ENCODE data around the gene SAMD9.
"Not testable (repeated sequence)": the region's sequence is repeated elsewhere in the genome, so short reads cannot be mapped to it uniquely, and the experiment has no call there.

The SAMD9 gene

DNA sequence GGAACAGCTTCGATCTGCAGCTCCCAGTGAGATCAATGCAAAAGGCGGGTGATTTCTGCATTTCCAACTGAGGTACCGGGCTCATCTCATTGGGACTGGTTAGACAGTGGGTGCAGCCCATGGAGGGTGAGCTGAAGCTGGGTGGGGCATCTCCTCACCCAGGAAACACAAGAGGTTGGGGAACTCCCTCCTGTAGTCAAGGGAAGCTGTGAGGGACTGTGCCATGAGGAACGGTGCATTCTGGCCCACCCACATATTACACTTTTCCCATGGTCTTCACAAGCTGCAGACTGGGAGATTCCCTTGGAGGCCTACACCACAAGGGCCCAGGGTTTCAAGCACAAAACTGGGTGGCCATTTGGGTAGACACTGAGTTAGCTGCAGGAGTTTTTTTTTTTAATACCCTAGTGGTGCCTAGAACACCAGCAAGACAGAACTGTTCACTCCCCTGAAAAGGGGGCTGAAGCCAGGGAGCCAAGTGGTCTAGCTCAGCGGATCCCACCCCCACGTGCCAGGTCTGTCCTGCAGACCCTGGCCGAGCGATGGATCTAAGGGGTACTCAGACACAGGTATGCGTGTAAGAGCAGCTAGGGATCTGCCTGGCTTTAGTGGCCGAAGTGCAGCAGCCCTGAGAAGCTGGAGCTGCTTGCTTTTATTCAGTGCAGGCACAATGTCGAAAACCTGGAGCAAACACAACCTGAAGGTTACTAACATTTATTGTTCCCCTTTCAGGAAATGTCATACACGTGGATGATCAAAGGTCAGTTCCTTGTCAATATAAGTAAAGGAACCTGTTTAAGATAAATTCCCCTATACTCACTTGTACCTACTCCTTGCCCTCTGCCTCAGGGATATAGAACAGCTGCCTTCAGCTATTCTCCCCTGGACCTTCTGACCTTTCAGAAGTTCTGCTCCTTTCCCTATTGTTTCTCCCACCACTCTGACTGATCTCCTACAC lies 3.1 kb upstream of the SAMD9 start:
- DNase-seq: peak in 1 of 10 donors; percentile 52
- intact Hi-C loops (cut with DNase I): no loop called here

GRCh38 chr7:93119191-93119905 lies 1.6 kb upstream of the SAMD9 start:
- DNase-seq: peak in 1 of 10 donors; percentile 36
- intact Hi-C loops (cut with DNase I): no loop called here

GRCh38 chr7:93117327-93117726 lies 452 bp downstream of the SAMD9 start:
- intact Hi-C loops (cut with DNase I): no loop called here
- DNase-seq: no peak

DNA sequence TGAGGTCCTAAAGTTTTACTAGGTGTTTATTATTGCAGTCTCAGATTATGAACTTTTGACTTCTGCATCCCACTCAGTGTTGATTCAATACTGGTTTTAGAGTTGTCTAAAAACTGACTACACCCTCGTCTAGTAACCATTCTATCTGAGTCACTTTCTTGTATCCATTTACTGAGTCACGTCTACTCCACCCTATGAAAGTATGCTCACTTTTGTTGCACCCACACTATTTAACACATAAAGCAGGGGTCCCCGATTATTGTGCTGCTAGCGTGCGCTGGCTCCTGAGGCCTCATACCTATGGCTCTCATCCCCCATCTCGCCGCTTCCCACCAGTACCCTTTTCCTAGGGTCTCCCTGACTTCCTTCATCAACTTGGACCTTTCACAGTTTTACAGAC lies 2.0 kb downstream of the SAMD9 start:
- intact Hi-C loops (cut with DNase I): no loop called here
- DNase-seq: peak in 2 of 10 donors; percentile 26 to 63

DNA sequence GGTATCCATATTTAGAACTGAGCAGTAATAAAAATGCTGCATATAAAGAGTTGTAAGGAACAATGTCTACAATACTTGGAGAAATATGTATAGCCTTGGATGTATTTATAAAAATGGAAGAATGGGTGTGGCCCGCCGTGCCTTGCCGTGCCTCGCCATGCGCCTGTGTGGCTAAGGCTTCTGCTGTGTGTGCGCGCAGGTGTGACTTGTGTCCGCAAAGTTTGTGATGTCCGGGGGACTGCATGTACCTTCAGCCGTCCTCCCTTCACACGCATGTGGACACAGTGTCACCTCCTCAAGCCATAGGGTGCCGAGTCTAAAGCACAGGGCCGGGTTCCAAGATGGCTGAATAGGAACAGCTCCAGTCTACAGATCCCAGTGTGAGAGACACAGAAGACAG lies 9.8 kb downstream of the SAMD9 start:
- intact Hi-C loops (cut with DNase I): no loop called here
- peak in 1 of 10 donors; percentile 55 for DNase-seq

DNA sequence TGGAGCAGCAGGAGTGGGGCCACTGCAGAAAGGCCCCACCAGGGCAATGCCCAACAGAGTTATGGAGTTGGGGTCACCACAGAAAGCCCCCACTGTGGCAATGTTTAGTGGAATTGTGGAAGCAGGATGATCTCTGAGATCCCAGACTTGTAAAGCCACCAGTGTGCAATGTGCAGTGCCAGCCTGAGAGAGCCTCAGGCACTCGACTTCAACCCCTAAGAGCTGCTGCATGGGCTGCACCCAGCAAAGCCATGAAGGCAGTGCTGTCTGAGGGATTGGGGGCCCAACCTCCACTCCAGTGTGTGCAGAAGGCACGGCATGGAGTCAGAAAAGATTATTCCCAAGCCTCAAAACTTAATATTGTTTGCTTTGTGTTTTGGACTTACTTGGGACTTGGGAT lies 20.4 kb downstream of the SAMD9 start:
- intact Hi-C loops (cut with DNase I): no loop called here
- DNase-seq: peak in 1 of 10 donors; percentile 54

DNA sequence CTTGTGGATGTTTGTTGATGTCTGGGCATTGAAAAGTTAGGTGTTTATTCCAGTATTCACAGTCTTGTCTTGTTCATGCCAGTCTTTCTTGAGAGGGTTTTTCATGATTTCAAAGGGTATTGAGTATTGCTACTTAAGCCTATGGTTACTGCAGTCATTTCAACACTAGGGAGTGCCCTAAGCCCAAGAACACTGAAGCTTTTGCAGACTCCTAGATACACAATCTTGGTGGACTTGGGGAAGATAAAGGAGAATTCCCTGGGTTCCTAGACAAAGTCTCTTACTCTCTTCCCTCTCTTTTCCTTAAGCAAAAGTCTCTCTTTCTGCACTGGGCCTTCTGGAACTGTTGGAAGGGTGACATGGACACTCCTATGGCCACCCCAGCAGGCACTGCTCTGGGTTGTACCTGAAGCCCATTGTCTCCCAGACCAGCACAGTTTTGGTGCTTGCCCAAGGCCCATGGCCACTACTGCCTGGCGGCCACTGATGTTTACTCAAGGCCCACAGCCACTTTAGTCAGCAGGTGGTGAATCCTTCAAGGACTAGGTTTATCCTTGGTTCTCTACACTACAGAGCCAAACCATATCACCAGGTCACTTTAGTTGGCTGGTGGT lies 24.9 kb downstream of the SAMD9 start:
- DNase-seq: no peak
- intact Hi-C loops (cut with DNase I): no loop called here

GRCh38 chr7:93073357-93073756 lies 44.4 kb downstream of the SAMD9 start:
- DNase-seq: peak in 1 of 10 donors; percentile 56
- intact Hi-C loops (cut with DNase I): not testable (repeated sequence)

DNA sequence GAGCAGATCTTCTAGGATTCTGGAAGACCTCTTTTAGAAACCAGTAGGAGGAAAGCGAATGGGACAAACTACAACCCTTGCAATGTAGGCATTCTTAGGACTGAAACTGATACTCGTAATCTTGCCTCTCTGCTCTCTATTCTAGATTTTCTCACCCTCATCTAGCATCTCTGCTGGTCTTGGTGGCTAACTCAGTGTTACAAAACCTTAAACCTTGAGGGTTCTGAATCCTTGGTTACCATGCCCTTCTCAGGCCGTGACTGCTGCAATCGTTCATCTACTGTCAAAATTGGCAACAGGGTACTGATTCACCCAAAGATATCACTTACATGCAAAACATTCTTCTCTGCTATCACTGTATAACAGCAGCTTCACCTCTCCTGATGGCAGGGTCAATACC lies 55.2 kb downstream of the SAMD9 start:
- DNase-seq: no peak
- intact Hi-C loops (cut with DNase I): no loop called here

DNA sequence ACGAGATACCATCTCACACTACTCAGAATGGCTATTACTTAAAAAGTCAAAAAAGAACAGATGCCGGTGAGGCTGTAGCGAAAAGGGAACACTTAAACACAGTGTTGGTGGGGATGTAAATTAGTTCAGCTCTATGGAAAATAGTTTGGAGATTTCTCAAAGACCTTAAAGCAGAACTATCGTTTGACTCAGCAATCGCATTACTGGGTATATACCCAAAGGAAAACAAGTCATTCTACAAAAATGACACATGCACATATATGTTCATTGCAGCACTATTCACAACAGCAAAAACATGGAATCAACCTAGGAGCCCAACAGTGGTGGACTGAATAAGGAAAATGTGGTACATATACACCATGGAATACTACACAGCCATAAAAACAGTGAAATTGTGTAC lies 56.9 kb downstream of the SAMD9 start:
- intact Hi-C loops (cut with DNase I): no loop called here

DNA sequence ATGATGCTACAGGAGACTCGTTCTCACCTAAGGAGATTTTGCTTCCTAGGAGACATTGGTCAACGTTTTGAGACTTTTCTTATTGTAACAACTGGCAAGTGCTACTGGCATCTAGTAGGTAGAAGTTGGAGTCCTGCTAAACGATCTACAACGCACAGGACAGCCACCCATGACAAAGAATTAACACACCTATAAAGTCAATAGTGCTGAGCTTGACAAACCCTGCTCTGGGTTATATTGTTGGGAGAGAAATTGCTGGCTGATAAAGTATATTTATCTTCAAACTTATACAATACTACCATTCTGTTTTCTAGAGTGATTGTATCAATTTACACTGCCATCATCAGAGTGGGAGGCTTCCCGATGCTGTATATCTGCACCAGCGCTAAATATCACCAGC lies 57.8 kb downstream of the SAMD9 start:
- intact Hi-C loops (cut with DNase I): no loop called here
- no peak for DNase-seq

More for the DNA sequence above, 56.9 kb downstream of the SAMD9 start:
- no peak for DNase-seq

GRCh38 chr7:93056621-93057020 lies 61.2 kb downstream of the SAMD9 start:
- intact Hi-C loops (cut with DNase I): loop anchor here (2.0 to 10.0 kb wide), 4 partner anchors 222 to 612 kb away; partner anchors contain the start of genes CDK6, FAM133B and GATAD1
- not testable (repeated sequence) for DNase-seq

DNA sequence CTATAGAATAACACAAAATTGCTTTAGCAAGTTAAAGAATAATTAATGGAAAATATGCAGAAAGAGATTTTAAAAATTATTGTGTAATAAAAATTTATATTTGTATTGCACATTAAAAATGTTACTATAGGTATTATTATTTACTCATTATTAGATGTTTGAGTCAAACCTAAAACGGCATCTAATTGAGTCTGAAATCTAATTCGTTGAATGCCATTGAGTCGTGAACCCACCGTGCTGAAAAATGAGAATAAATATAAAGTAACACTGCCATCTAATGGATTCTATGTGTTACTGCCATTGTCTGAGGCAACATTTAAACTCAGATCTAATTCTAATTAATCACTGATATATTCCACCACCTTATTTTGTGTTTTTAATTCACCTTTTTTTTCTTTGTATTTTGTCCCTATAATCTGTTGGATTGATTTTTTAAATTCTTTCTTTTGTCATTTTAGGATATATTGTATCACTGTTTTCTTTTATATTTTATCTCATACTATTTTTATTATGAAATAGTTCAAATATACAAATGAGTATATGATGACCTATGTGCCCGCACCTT lies 62.2 kb downstream of the SAMD9 start:
- DNase-seq: no peak

DNA sequence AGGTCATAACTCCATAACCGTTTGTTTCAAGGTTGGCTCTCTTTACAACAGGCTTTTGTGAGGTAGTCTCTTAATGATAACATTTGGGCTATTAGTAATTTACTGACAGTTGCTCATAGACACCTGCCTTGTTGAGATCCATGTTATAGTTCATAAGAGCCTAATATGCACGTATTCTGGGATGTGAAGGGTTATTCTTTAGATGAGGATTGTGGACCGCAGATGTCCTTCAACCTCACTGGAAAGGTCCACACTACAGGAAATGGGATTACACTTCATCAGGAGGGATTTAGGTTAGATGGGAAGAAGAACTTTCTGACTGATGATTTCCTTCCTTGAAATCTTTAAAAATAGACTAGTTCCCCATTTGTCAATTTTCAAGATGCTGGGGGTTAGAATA lies 62.8 kb downstream of the SAMD9 start:
- intact Hi-C loops (cut with DNase I): loop anchor here (10.0 kb wide), 3 partner anchors 220 to 610 kb away; partner anchors contain the start of genes CDK6, FAM133B and GATAD1

More for the DNA sequence above, 62.2 kb downstream of the SAMD9 start:
- intact Hi-C loops (cut with DNase I): loop anchor here (2.0 to 10.0 kb wide), 4 partner anchors 221 to 611 kb away; partner anchors contain the start of genes CDK6, FAM133B and GATAD1

GRCh38 chr7:93053949-93054943 lies 63.5 kb downstream of the SAMD9 start:
- intact Hi-C loops (cut with DNase I): loop anchor here (10.0 kb wide), 3 partner anchors 219 to 609 kb away; partner anchors contain the start of genes CDK6, FAM133B and GATAD1

More for the DNA sequence above, 62.8 kb downstream of the SAMD9 start:
- no peak for DNase-seq

GRCh38 chr7:93053209-93053948 lies 64.4 kb downstream of the SAMD9 start:
- intact Hi-C loops (cut with DNase I): loop anchor here (10.0 kb wide), 3 partner anchors 219 to 609 kb away; partner anchors contain the start of genes CDK6, FAM133B and GATAD1
- DNase-seq: no peak

More at GRCh38 chr7:93053949-93054943, 63.5 kb downstream of the SAMD9 start:
- DNase-seq: peak in 1 of 10 donors; percentile 36

- intact Hi-C loops (cut with DNase I): loop anchor here (10.0 kb wide), 3 partner anchors 217 to 607 kb away; partner anchors contain the start of genes CDK6, FAM133B and GATAD1
Measured at GRCh38 chr7:93051660-93052059, 66.1 kb downstream of the SAMD9 start.

More at GRCh38 chr7:93051660-93052059, 66.1 kb downstream of the SAMD9 start:
- peak in 1 of 10 donors; percentile 72 for DNase-seq

All from posterior cingulate gyrus (tissue), 11 donors.